SK-N-SH (cell line): Measurements from ENCODE around the gene TMTC4. TPM values are rescaled to one million over a fixed set of nuclear protein-coding genes. Genes with fewer than 3 reads are reported as not detected.

Experiments
- CTCF ChIA-PET: fragments of 300-600, 350-600 bp; formaldehyde crosslinking; extraction: SDS; loops from one replicate; lab custom pipeline; 2021; lab: Yijun Ruan, JAX
- POLR2A ChIA-PET: fragments of 350-600 bp; sonication (Branson Sonifier 250); formaldehyde crosslinking; extraction: SDS; loops from one replicate; lab custom pipeline; 2020; ENCODE audit warnings: antibody characterized with exemption, inconsistent platforms; lab: Yijun Ruan, JAX
- DNase-seq: peaks from one replicate; pipeline ENCODE4 v3.0.0; 2012
- H2AFZ ChIP-seq: fragments of 200-600 bp; sonication (generic); 2 replicates; pipeline ENCODE4 v1.8.1; 2016; ENCODE audit warnings: antibody characterized with exemption, mild to moderate bottlenecking, low read depth
- H3F3A ChIP-seq: fragments of 200-600 bp; sonication (generic); replicated peaks from 2 replicates; pipeline ENCODE3; 2016; ENCODE audit warnings: antibody characterized with exemption, mild to moderate bottlenecking; ENCODE audit not compliant: insufficient read depth
- H3K27ac ChIP-seq, 2 experiments: fragments of 200-500 bp in 1 of 2; fragments of 200-600 bp in 1 of 2; sonication (Bioruptor generic) in 1 of 2; sonication (generic), shearing (Covaris generic) in 1 of 2; 2 replicates each; pipeline versions ENCODE4 v1.5.1 to v1.6.1; 2014 to 2016; ENCODE audit warnings: low read depth in 2 of 2, inconsistent platforms in 1 of 2, low read length in 1 of 2, mild to moderate bottlenecking in 1 of 2, mixed read lengths in 1 of 2
- H3K27me3 ChIP-seq: fragments of 200-600 bp; sonication (generic), shearing (Covaris generic); 2 replicates; pipeline ENCODE4 v1.6.1; 2016; ENCODE audit warnings: mixed run types; ENCODE audit not compliant: insufficient read depth
- H3K36me3 ChIP-seq, 2 experiments: fragments of 200-500 bp in 1 of 2; fragments of 200-600 bp in 1 of 2; sonication (Bioruptor generic) in 1 of 2; sonication (generic) in 1 of 2; replicated peaks in 1 of 2; 2 replicates each; pipeline versions ENCODE3 to v1.5.1; 2014 to 2016; ENCODE audit warnings: low read length in 1 of 2, mild to moderate bottlenecking in 1 of 2; ENCODE audit not compliant: insufficient read depth in 2 of 2, control insufficient read depth in 1 of 2
- H3K4me1 ChIP-seq, 2 experiments: fragments of 200-500 bp in 1 of 2; fragments of 200-600 bp in 1 of 2; sonication (Bioruptor generic) in 1 of 2; sonication (generic), shearing (Covaris generic) in 1 of 2; 2 replicates each; pipeline versions ENCODE4 v1.5.1 to v1.6.1; 2014 to 2016; ENCODE audit warnings: low read depth in 1 of 2, low read length in 1 of 2, mixed run types in 1 of 2; ENCODE audit not compliant: insufficient read depth in 2 of 2, control insufficient read depth in 1 of 2
- H3K4me2 ChIP-seq: fragments of 200-600 bp; sonication (generic), shearing (Covaris generic); 2 replicates; pipeline ENCODE4 v1.6.1; 2017; ENCODE audit warnings: mixed run types
- H3K4me3 ChIP-seq, 2 experiments: fragments of 200-500 bp in 1 of 2; fragments of 200-600 bp in 1 of 2; sonication (Bioruptor generic) in 1 of 2; sonication (generic), shearing (Covaris generic) in 1 of 2; 2 replicates each; pipeline versions ENCODE4 v1.5.1 to v1.8.1; 2014 to 2016; ENCODE audit warnings: low read depth in 2 of 2, inconsistent platforms in 1 of 2, low read length in 1 of 2, mild to moderate bottlenecking in 1 of 2, mixed read lengths in 1 of 2, moderate library complexity in 1 of 2
- H3K79me2 ChIP-seq: fragments of 200-600 bp; sonication (generic); 2 replicates; pipeline ENCODE4 v1.8.1; 2017; ENCODE audit warnings: mild to moderate bottlenecking; ENCODE audit not compliant: insufficient read depth
- H3K9ac ChIP-seq: fragments of 200-600 bp; sonication (generic); 2 replicates; pipeline ENCODE4 v1.6.1; 2017; ENCODE audit warnings: mixed run types
- H3K9me2 ChIP-seq: fragments of 200-600 bp; sonication (generic); 2 replicates; pipeline ENCODE4 v1.6.1; 2017; ENCODE audit warnings: mixed run types
- H3K9me3 ChIP-seq: fragments of 200-600 bp; sonication (generic); 2 replicates; pipeline ENCODE4 v1.6.1; 2017; ENCODE audit warnings: mixed run types, mild to moderate bottlenecking, moderate library complexity
- H4K20me1 ChIP-seq: fragments of 200-600 bp; sonication (generic); 2 replicates; pipeline ENCODE4 v1.6.1; 2017; ENCODE audit warnings: mild to moderate bottlenecking, mixed run types; ENCODE audit not compliant: insufficient read depth
- CHD2 ChIP-seq: fragments of 150-350 bp; IDR thresholded peaks from 2 replicates; pipeline ENCODE4 v1.6.1; 2018; ENCODE audit warnings: low read length; ENCODE audit not compliant: partially characterized antibody
- ELF1 ChIP-seq: IDR thresholded peaks from 2 replicates; pipeline ENCODE4 v1.4.0; 2012
- EP300 ChIP-seq, 2 experiments: IDR thresholded peaks; 2 replicates each; pipeline versions ENCODE4 v1.4.0 to v1.6.1; 2012; ENCODE audit warnings: borderline replicate concordance in 1 of 2, low read depth in 1 of 2, low read length in 1 of 2
- FOSL2 ChIP-seq: IDR thresholded peaks from 2 replicates; pipeline ENCODE4 v1.4.0; 2012; ENCODE audit warnings: low read depth, mild to moderate bottlenecking, moderate library complexity, borderline replicate concordance
- GABPA ChIP-seq: IDR thresholded peaks from 2 replicates; pipeline ENCODE4 v1.4.0; 2012; ENCODE audit warnings: low read depth, mild to moderate bottlenecking
- JUND ChIP-seq: IDR thresholded peaks from 2 replicates; pipeline ENCODE4 v1.4.0; 2012
- NFIC ChIP-seq: IDR thresholded peaks from 2 replicates; pipeline ENCODE4 v1.4.0; 2012; ENCODE audit warnings: borderline replicate concordance
- PBX3 ChIP-seq: IDR thresholded peaks from 2 replicates; pipeline ENCODE4; 2012
- POLR2AphosphoS5 ChIP-seq: IDR thresholded peaks from 2 replicates; pipeline ENCODE4 v1.6.1; 2012; ENCODE audit warnings: low read depth, low read length
- RAD21 ChIP-seq: IDR thresholded peaks from 2 replicates; pipeline ENCODE4 v1.6.1; 2012; ENCODE audit warnings: mild to moderate bottlenecking, low read length
- RFX5 ChIP-seq: IDR thresholded peaks from 2 replicates; pipeline ENCODE4 v1.6.1; 2012; ENCODE audit warnings: mild to moderate bottlenecking, improper control_type of control experiment, low read length
- RXRA ChIP-seq: IDR thresholded peaks from 2 replicates; pipeline ENCODE4 v1.4.0; 2012; ENCODE audit warnings: low read depth, mild to moderate bottlenecking, borderline replicate concordance
- SIN3A ChIP-seq: IDR thresholded peaks from 2 replicates; pipeline ENCODE4 v1.6.1; 2012; ENCODE audit warnings: low read depth, mild to moderate bottlenecking, low read length, moderate library complexity, borderline replicate concordance
- SMC3 ChIP-seq: IDR thresholded peaks from 2 replicates; pipeline ENCODE4 v1.6.1; 2012; ENCODE audit warnings: low read depth, low read length, improper control_type of control experiment
- TCF12 ChIP-seq: IDR thresholded peaks from 2 replicates; pipeline ENCODE4 v1.4.0; 2012
- TEAD4 ChIP-seq: IDR thresholded peaks from 2 replicates; pipeline ENCODE4 v1.4.0; 2012; ENCODE audit warnings: mild to moderate bottlenecking, borderline replicate concordance; ENCODE audit not compliant: insufficient read depth
- YY1 ChIP-seq: IDR thresholded peaks from 2 replicates; pipeline ENCODE4 v1.4.0; 2012; ENCODE audit warnings: low read depth, mild to moderate bottlenecking
- WGBS: methylation state at CpG from one replicate; pipeline ENCODE4 v1.1.6; 2017; ENCODE audit warnings: low lambda C conversion rate; 5-methylcytosine and 5-hydroxymethylcytosine counted together
- polyA plus RNA-seq, 3 experiments: library from polyadenylated mRNA; depleted of rRNA; stranded (reverse); fragments of >200 nt; gene quantifications; 2 replicates each; pipeline ENCODE4 v1.2.3, GENCODE V29; 2012
- TF ChIP-seq, protein P1 (sequence below): IDR thresholded peaks from 2 replicates; pipeline ENCODE4 v1.6.1; 2012; ENCODE audit warnings: mild to moderate bottlenecking, low read depth, low read length, moderate library complexity
- TF ChIP-seq, protein P2 (sequence below): fragments of 150-350 bp; IDR thresholded peaks from 2 replicates; pipeline ENCODE4 v1.6.1; 2017; ENCODE audit warnings: antibody characterized with exemption, low read length, low read depth, borderline replicate concordance
- TF ChIP-seq, protein P3 (sequence below): IDR thresholded peaks from 2 replicates; pipeline ENCODE4 v1.4.0; 2012; ENCODE audit warnings: low read depth, borderline replicate concordance

Gene TMTC4
- polyA plus RNA-seq, 1 of the 3 experiments (the other 2 are of a cell fraction), result 22.3 TPM

DNA sequence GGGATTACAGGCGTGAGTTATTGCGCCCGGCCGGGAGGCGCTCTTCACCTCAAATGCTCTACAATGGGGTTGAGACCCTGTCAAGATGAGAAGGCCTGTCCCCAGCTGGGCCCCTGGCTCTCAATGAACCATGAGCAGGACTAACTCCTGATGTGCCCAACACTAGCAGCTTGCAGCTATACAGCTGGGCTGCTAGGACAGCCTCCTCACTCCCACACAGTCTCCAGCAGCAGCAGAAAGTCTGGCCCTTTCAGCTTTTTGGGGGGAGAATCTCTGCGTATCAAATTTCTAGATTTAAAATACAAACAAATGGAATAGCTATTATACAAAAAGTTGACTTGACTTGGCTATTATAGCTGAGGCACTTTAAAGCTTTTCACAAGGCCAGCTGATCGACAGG is 30.2 kb downstream of the TMTC4 start:
- peaks cover 8 to 21% of the 10 kb centered on the region in 2 experiments for H3K36me3 ChIP-seq
- ChIA-PET POLR2A (no interaction called here), CTCF (interaction anchor here (0.7 to 1.1 kb wide), 3 partner anchors 51 to 1364 kb away, joined by 3 read pairs; no protein-coding TSS in a partner anchor)
- no peak overlapping the region for H3K4me3 ChIP-seq
- no peak overlapping the region for H3K27ac ChIP-seq
- H3K9me3 ChIP-seq, result no peaks in the 10 kb centered on the region
- no peaks in the 10 kb centered on the region for H3K79me2 ChIP-seq
- H3K9me2 ChIP-seq, result no peaks in the 10 kb centered on the region
- no peaks in the 10 kb centered on the region for H4K20me1 ChIP-seq
- H3K9ac ChIP-seq, result no peak overlapping the region
- no peaks in the 10 kb centered on the region for H3K27me3 ChIP-seq
- DNase-seq, result no peak
- no peak overlapping the region for H2AFZ ChIP-seq
- H3K4me1 ChIP-seq, result peaks cover 0 to 9% of the 10 kb centered on the region in 2 experiments; a peak in 1 of 4 replicates
- WGBS, result 97% methylated on average over 5 of the region's 7 CpGs
- no peak overlapping the region for H3K4me2 ChIP-seq
- TF ChIP-seq PBX3 (no peak), NFIC (no peak), RAD21 (no peak), ELF1 (no peak), TCF12 (no peak), SIN3A (no peak), SMC3 (no peak), POLR2AphosphoS5 (no peak), TEAD4 (no peak), GABPA (no peak), EP300 (IDR thresholded peaks at IDR 0.05; ENCODE audit: borderline replicate concordance in 1 of 2, low read depth in 1 of 2, low read length in 1 of 2) (no peak), RFX5 (no peak), YY1 (no peak), RXRA (no peak), CHD2 (no peak), JUND (no peak), FOSL2 (no peak)
- TF ChIP-seq, protein P1, sequence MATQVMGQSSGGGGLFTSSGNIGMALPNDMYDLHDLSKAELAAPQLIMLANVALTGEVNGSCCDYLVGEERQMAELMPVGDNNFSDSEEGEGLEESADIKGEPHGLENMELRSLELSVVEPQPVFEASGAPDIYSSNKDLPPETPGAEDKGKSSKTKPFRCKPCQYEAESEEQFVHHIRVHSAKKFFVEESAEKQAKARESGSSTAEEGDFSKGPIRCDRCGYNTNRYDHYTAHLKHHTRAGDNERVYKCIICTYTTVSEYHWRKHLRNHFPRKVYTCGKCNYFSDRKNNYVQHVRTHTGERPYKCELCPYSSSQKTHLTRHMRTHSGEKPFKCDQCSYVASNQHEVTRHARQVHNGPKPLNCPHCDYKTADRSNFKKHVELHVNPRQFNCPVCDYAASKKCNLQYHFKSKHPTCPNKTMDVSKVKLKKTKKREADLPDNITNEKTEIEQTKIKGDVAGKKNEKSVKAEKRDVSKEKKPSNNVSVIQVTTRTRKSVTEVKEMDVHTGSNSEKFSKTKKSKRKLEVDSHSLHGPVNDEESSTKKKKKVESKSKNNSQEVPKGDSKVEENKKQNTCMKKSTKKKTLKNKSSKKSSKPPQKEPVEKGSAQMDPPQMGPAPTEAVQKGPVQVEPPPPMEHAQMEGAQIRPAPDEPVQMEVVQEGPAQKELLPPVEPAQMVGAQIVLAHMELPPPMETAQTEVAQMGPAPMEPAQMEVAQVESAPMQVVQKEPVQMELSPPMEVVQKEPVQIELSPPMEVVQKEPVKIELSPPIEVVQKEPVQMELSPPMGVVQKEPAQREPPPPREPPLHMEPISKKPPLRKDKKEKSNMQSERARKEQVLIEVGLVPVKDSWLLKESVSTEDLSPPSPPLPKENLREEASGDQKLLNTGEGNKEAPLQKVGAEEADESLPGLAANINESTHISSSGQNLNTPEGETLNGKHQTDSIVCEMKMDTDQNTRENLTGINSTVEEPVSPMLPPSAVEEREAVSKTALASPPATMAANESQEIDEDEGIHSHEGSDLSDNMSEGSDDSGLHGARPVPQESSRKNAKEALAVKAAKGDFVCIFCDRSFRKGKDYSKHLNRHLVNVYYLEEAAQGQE, result no peak
- TF ChIP-seq, protein P2, sequence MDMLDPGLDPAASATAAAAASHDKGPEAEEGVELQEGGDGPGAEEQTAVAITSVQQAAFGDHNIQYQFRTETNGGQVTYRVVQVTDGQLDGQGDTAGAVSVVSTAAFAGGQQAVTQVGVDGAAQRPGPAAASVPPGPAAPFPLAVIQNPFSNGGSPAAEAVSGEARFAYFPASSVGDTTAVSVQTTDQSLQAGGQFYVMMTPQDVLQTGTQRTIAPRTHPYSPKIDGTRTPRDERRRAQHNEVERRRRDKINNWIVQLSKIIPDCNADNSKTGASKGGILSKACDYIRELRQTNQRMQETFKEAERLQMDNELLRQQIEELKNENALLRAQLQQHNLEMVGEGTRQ, result no peak
- TF ChIP-seq, protein P3, sequence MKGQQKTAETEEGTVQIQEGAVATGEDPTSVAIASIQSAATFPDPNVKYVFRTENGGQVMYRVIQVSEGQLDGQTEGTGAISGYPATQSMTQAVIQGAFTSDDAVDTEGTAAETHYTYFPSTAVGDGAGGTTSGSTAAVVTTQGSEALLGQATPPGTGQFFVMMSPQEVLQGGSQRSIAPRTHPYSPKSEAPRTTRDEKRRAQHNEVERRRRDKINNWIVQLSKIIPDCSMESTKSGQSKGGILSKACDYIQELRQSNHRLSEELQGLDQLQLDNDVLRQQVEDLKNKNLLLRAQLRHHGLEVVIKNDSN, result no peak
- no peaks in the 10 kb centered on the region for H3F3A ChIP-seq
